GM12878 (cell line): ENCODE results near the gene SP3. TPM values are rescaled to one million over a fixed set of nuclear protein-coding genes. Genes with fewer than 3 reads are reported as not detected.

Experiments used
- ATAC-seq: fragments of 200-7000 bp; cut with Tn5 transposase; 3 replicates; pipeline ENCODE4 v1.9.1; 2020; ENCODE audit warnings: mild to moderate bottlenecking, moderate library complexity
- BruUV-seq: library from RNA; stranded (reverse); fragments of 400-500 nt; replicated peaks from 2 replicates; lab custom pipeline; 2021; lab: Mats Ljungman, UMichigan
- CTCF ChIA-PET: fragments of 300-600 bp; sonication (Branson Sonifier 250); formaldehyde crosslinking; extraction: SDS; loops from one replicate; lab custom pipeline; 2021; ENCODE audit warnings: inconsistent platforms; lab: Yijun Ruan, JAX
- POLR2A ChIA-PET: fragments of 350-600 bp; formaldehyde crosslinking; extraction: SDS; loops from one replicate; lab custom pipeline; 2021; ENCODE audit warnings: inconsistent platforms; lab: Charles Lee
- RAD21 ChIA-PET: fragments of 300-600 bp; sonication (Branson Sonifier 250); formaldehyde crosslinking; loops from one replicate; lab custom pipeline; 2023; ENCODE audit warnings: antibody characterized with exemption; ENCODE audit not compliant: unreplicated experiment; lab: Charles Lee
- SMC1A ChIA-PET: fragments of 300-600 bp; sonication (Branson Sonifier 250); formaldehyde crosslinking; loops from one replicate; lab custom pipeline; 2023; ENCODE audit not compliant: unreplicated experiment, uncharacterized antibody; lab: Charles Lee
- DNase-seq: peaks from one replicate; pipeline ENCODE4 v3.0.0-alpha.2; 2011; ENCODE audit warnings: low read depth, low spot score
- FAIRE-seq: peaks from 3 replicates; lab custom pipeline; 2011; peaks lifted over from hg19 to GRCh38; lab: Jason Lieb, UNC
- H2AFZ ChIP-seq: 2 replicates; pipeline ENCODE4 v1.6.0; 2011; ENCODE audit warnings: low read depth, low read length, control low read depth; ENCODE audit not compliant: control insufficient read depth
- H3K27ac ChIP-seq: 2 replicates; pipeline ENCODE4 v1.5.1; 2011; ENCODE audit warnings: control low read depth; ENCODE audit not compliant: control insufficient read depth, insufficient read depth
- H3K27me3 ChIP-seq, 2 experiments: replicated peaks in 1 of 2; 2 replicates each; pipeline versions ENCODE4 v1.6.0 to v1.6.1; 2011; ENCODE audit warnings: low read length in 1 of 2; ENCODE audit not compliant: control insufficient read depth in 2 of 2, insufficient read depth in 2 of 2
- H3K36me3 ChIP-seq, 2 experiments: 2 replicates each; pipeline ENCODE4 v1.5.1; 2011; ENCODE audit warnings: low read length in 1 of 2; ENCODE audit not compliant: control insufficient read depth in 2 of 2, insufficient read depth in 2 of 2
- H3K4me1 ChIP-seq: 2 replicates; pipeline ENCODE4 v1.6.1; 2011; ENCODE audit warnings: mild to moderate bottlenecking, low read length, moderate library complexity, mixed read lengths; ENCODE audit not compliant: control insufficient read depth, insufficient read depth
- H3K4me2 ChIP-seq: 2 replicates; pipeline ENCODE4 v1.6.0; 2011; ENCODE audit warnings: control low read depth; ENCODE audit not compliant: control insufficient read depth, insufficient read depth
- H3K4me3 ChIP-seq: fragments of 200-600 bp; sonication (generic); 2 replicates; pipeline ENCODE4 v1.5.1; 2016
- H3K79me2 ChIP-seq: 2 replicates; pipeline ENCODE4 v1.6.0; 2011; ENCODE audit warnings: low read length; ENCODE audit not compliant: control insufficient read depth, insufficient read depth
- H3K9ac ChIP-seq: 2 replicates; pipeline ENCODE4 v1.8.0; 2011; ENCODE audit warnings: low read length, control low read depth, mixed read lengths; ENCODE audit not compliant: control insufficient read depth, insufficient read depth
- H3K9me3 ChIP-seq: replicated peaks from 3 replicates; pipeline ENCODE4 v1.5.1; 2011; ENCODE audit warnings: mild to moderate bottlenecking, low read length; ENCODE audit not compliant: control insufficient read depth, insufficient read depth
- H4K20me1 ChIP-seq: 2 replicates; pipeline ENCODE4 v1.6.0; 2011; ENCODE audit not compliant: control insufficient read depth, insufficient read depth
- ATF2 ChIP-seq: IDR thresholded peaks from 2 replicates; pipeline ENCODE4 v1.6.1; 2012; ENCODE audit warnings: low read length, inconsistent platforms
- ATF7 ChIP-seq: fragments of 450-650 bp; IDR thresholded peaks from 2 replicates; pipeline ENCODE4 v1.6.1; 2016; ENCODE audit warnings: low read depth, mild to moderate bottlenecking
- BCLAF1 ChIP-seq: fragments of 450-650 bp; IDR thresholded peaks from 2 replicates; pipeline ENCODE4 v1.6.1; 2017; ENCODE audit warnings: antibody characterized with exemption, mild to moderate bottlenecking, moderate library complexity
- BHLHE40 ChIP-seq, 2 experiments: fragments of 450-650 bp in 1 of 2; IDR thresholded peaks; 2 replicates each; pipeline ENCODE4 v1.6.1; 2011 to 2017; ENCODE audit warnings: low read depth in 2 of 2, borderline replicate concordance in 1 of 2, improper control_type of control experiment in 1 of 2, low read length in 1 of 2, mild to moderate bottlenecking in 1 of 2
- BMI1 ChIP-seq: fragments of 450-650 bp; IDR thresholded peaks from 2 replicates; pipeline ENCODE4 v1.6.1; 2016; ENCODE audit warnings: mild to moderate bottlenecking, moderate library complexity, borderline replicate concordance
- HDAC6 ChIP-seq: fragments of 200-600 bp; sonication (generic); IDR thresholded peaks from one replicate; pipeline ENCODE4 v1.8.0; 2017; ENCODE audit warnings: antibody characterized with exemption; ENCODE audit not compliant: unreplicated experiment
- MAX ChIP-seq: IDR thresholded peaks from 2 replicates; pipeline ENCODE4 v1.6.1; 2012; ENCODE audit warnings: low read depth, low read length, improper control_type of control experiment
- MYB ChIP-seq: fragments of 150-350 bp; IDR thresholded peaks from 2 replicates; pipeline ENCODE4 v1.6.1; 2014; ENCODE audit warnings: mild to moderate bottlenecking, low read depth, low read length, borderline replicate concordance
- PML ChIP-seq: IDR thresholded peaks from 2 replicates; pipeline ENCODE4 v1.6.1; 2012; ENCODE audit warnings: low read length, inconsistent platforms
- RUNX3 ChIP-seq: IDR thresholded peaks from 2 replicates; pipeline ENCODE4 v1.6.1; 2012; ENCODE audit warnings: low read length, inconsistent platforms
- STAT1 ChIP-seq: fragments of 450-650 bp; conservative IDR thresholded peaks from 2 replicates; pipeline ENCODE4 v1.6.1; 2014; ENCODE audit warnings: antibody characterized with exemption, mild to moderate bottlenecking
- USF1 ChIP-seq: IDR thresholded peaks from 2 replicates; pipeline ENCODE4 v1.6.1; 2011; ENCODE audit warnings: borderline replicate concordance, low read depth, mild to moderate bottlenecking, moderate library complexity, mixed read lengths, low read length; ENCODE audit not compliant: insufficient read depth; ENCODE audit errors: extremely low read length
- YY1 ChIP-seq: IDR thresholded peaks from 2 replicates; pipeline ENCODE4 v1.6.1; 2011; ENCODE audit warnings: low read depth, mild to moderate bottlenecking, low read length
- ZNF274 ChIP-seq: IDR thresholded peaks from one replicate; pipeline ENCODE4 v1.8.0; 2011; ENCODE audit not compliant: insufficient read length, insufficient read depth
- WGBS: methylation state at CpG from one replicate; pipeline ENCODE4 v1.1.6; 2016; ENCODE audit warnings: low lambda C conversion rate; ENCODE audit not compliant: insufficient replicate concordance, insufficient coverage; ENCODE audit errors: missing lambda C conversion rate; 5-methylcytosine and 5-hydroxymethylcytosine counted together
- in situ Hi-C: fragments of 300-500 bp; cut with MboI; formaldehyde crosslinking; loops from 9 replicates; pipeline ENCODE4 v1.14.3; 2018; ENCODE audit warnings: mixed read lengths
- intact Hi-C: fragments of 100-400 bp; cut with micrococcal nuclease; formaldehyde crosslinking; loops from one replicate; pipeline ENCODE4 v1.14.2; 2022; ENCODE audit not compliant: unreplicated experiment
- polyA plus RNA-seq, 11 experiments: library from polyadenylated mRNA; depleted of rRNA in 4 of 11; unstranded in 6 of 11; stranded (reverse) in 5 of 11; fragments of >200 nt; fragmentation: Nextera tagmentation in 4 of 11; fragmentation: Illumina TruSeq in 1 of 11; extraction: Ambion mirVana in 4 of 11; extraction: Trizol in 1 of 11; gene quantifications; 1 replicate in 1 of 11; 2 replicates in 10 of 11; pipeline versions ENCODE4 v1.2.1 to v1.2.3, GENCODE V29; 2011 to 2016; ENCODE audit warnings: inconsistent platforms in 2 of 11, missing spikeins in 2 of 11, low read depth in 1 of 11
- total RNA-seq, 4 experiments: library from RNA; depleted of rRNA in 3 of 4; stranded (reverse); fragments of >200 nt in 3 of 4; fragmentation: Illumina TruSeq in 1 of 4; extraction: Trizol in 1 of 4; gene quantifications; 2 replicates each; pipeline versions ENCODE4 v1.2.1 to v1.2.3, GENCODE V29; 2013 to 2021

The SP3 gene
- total and polyA plus RNA-seq, 10 of the 15 experiments (the other 5 are each of a cell fraction or from before 2014, with no cell fraction given): 9.9 to 87.6 (median 52.4) TPM

- FAIRE-seq: no peak
- ChIA-PET RAD21 (interaction anchor here (0.8 to 1.9 kb wide), 5 partner anchors 17 to 379 kb away, joined by 3 to 5 read pairs (median 4); no protein-coding TSS in a partner anchor), POLR2A (interaction anchor here (0.9 to 2.6 kb wide), 5 partner anchors 9 to 21 kb away, joined by 3 to 12 read pairs (median 5); no protein-coding TSS in a partner anchor)
Measured at GRCh38 chr2:173962583-173963110, 2.5 kb downstream of the SP3 start.

More at GRCh38 chr2:173962583-173963110, 2.5 kb downstream of the SP3 start:
- WGBS: 0% methylated on average over 4 of the region's 4 CpGs
- Histone ChIP-seq H3K9me3 (no peaks in the 10 kb centered on the region), H3K36me3 (peaks cover 0 to 6% of the 10 kb centered on the region in 2 experiments; a peak in 1 of 4 replicates), H3K4me1 (no peaks in the 10 kb centered on the region; the same call in 1 of the 2 replicates), H2AFZ (no peak overlapping the region), H3K27ac (peak overlapping the region; percentile 97), H3K4me2 (peak overlapping the region; percentile 85), H4K20me1 (no peaks in the 10 kb centered on the region), H3K9ac (peak overlapping the region; percentile 93), H3K79me2 (peaks cover 85% of the 10 kb centered on the region), H3K4me3 (peak overlapping the region; percentile 76), H3K27me3 (no peaks in the 10 kb centered on the region)
- in situ Hi-C loops (no loop called here), intact Hi-C loops (loop anchor here (2.0 to 10.0 kb wide), 3 partner anchors 64 to 632 kb away; partner anchors contain the start of genes OLA1 and WIPF1)
- TSS peak; percentile 52 for BruUV-seq
- no peak for ATAC-seq
- SMC1A ChIA-PET: interaction anchor here (0.8 to 2.7 kb wide), 8 partner anchors 11 to 116 kb away, joined by 3 to 11 read pairs (median 4); no protein-coding TSS in a partner anchor
- TF ChIP-seq BHLHE40 (IDR thresholded peaks at IDR 0.05; ENCODE audit: borderline replicate concordance in 1 of 2, low read depth in 2 of 2, low read length in 1 of 2): no peak
- no peak for TF ChIP-seq HDAC6
- TF ChIP-seq MYB: no peak
- no peak for TF ChIP-seq YY1
- no peak for TF ChIP-seq RUNX3
- TF ChIP-seq STAT1: no peak
- no peak for TF ChIP-seq BMI1
- no peak for TF ChIP-seq USF1
- no peak for TF ChIP-seq BCLAF1
- TF ChIP-seq ZNF274: no peak
- no peak for TF ChIP-seq MAX
- TF ChIP-seq ATF7: 0 out of 2 replicates have a peak, but pooled peaks have one; percentile 11
- TF ChIP-seq PML: 0 out of 2 replicates have a peak, but pooled peaks have one; percentile 10
- peak; percentile 11; the same call in 1 of the 2 replicates for TF ChIP-seq ATF2
- CTCF ChIA-PET: interaction anchor here (1.0 to 2.1 kb wide), 3 partner anchors 10 to 64 kb away, joined by 3 to 11 read pairs (median 3); no protein-coding TSS in a partner anchor
- DNase-seq: no peak
